ENCODE data around the gene BSG. TPM values are rescaled to one million over a fixed set of nuclear protein-coding genes. Genes with fewer than 3 reads are reported as not detected.
"Not testable (repeated sequence)": the region's sequence is repeated elsewhere in the genome, so short reads cannot be mapped to it uniquely, and the experiment has no call there.

BSG gene
- polyA plus RNA-seq, 5 donors: 219 to 458 (median 275) TPM

GRCh38 chr19:585146-585545 lies 12.8 kb downstream of the BSG start:
- DNase-seq: not testable (repeated sequence)

GRCh38 chr19:585551-586110 lies 13.2 kb downstream of the BSG start:
- DNase-seq: no peak

GRCh38 chr19:588093-588740 lies 15.8 kb downstream of the BSG start:
- no peak for DNase-seq

GRCh38 chr19:588741-589692 lies 16.6 kb downstream of the BSG start:
- DNase-seq: no peak

GRCh38 chr19:589693-590395 lies 17.4 kb downstream of the BSG start, which contains the start of gene HCN2:
HCN2 (plus strand) TSS chr19:589881; CDS start chr19:589946, 65 bp downstream.
- DNase-seq: no peak

- no peak for DNase-seq
Observed at GRCh38 chr19:590396-590745, 18.0 kb downstream of the BSG start.

- no peak for DNase-seq
Observed at GRCh38 chr19:590750-591098, 18.3 kb downstream of the BSG start.

- no peak for DNase-seq
Observed at GRCh38 chr19:591099-591958, 18.9 kb downstream of the BSG start.

GRCh38 chr19:592101-592500 lies 19.7 kb downstream of the BSG start:
- DNase-seq: no peak

- DNase-seq: no peak
Observed at GRCh38 chr19:593055-593454, 20.7 kb downstream of the BSG start.

GRCh38 chr19:593505-593904 lies 21.1 kb downstream of the BSG start:
- no peak for DNase-seq

GRCh38 chr19:594265-594870 lies 22.0 kb downstream of the BSG start:
- DNase-seq: no peak

GRCh38 chr19:595326-596262 lies 23.2 kb downstream of the BSG start:
- DNase-seq: no peak

- DNase-seq: no peak
Observed at GRCh38 chr19:596263-596655, 23.9 kb downstream of the BSG start.

- no peak for DNase-seq
Observed at GRCh38 chr19:597406-598315, 25.3 kb downstream of the BSG start.

- no peak for DNase-seq
Observed at GRCh38 chr19:601310-601709, 28.9 kb downstream of the BSG start.

GRCh38 chr19:601790-602189 lies 29.4 kb downstream of the BSG start:
- no peak for DNase-seq
